KOPT-K1 (cell line): ENCODE results near the gene FAM3D.

Source experiments
- H3K27ac ChIP-seq: fragments of 200-600 bp; sonication (generic); 2 replicates; pipeline ENCODE4 v1.5.1; 2016; ENCODE audit warnings: antibody characterized with exemption, mild to moderate bottlenecking, low read depth, low read length; ENCODE audit not compliant: poor library complexity, severe bottlenecking
- H3K36me3 ChIP-seq: fragments of 200-600 bp; sonication (generic); 2 replicates; pipeline ENCODE4 v1.5.1; 2017; ENCODE audit warnings: antibody characterized with exemption, mild to moderate bottlenecking, low read length, moderate library complexity; ENCODE audit not compliant: insufficient read depth
- H3K9me3 ChIP-seq: fragments of 200-600 bp; sonication (generic); 2 replicates; pipeline ENCODE4 v1.5.1; 2017; ENCODE audit warnings: antibody characterized with exemption, low read length, mild to moderate bottlenecking; ENCODE audit not compliant: insufficient read depth, poor library complexity, severe bottlenecking

Gene FAM3D

GRCh38 chr3:58631742-58632141 is 34.8 kb downstream of the FAM3D start:
- Histone ChIP-seq H3K36me3 (no peaks in the 10 kb centered on the region), H3K9me3 (no peaks in the 10 kb centered on the region), H3K27ac (no peak overlapping the region)

- Histone ChIP-seq H3K36me3 (no peaks in the 10 kb centered on the region), H3K27ac (no peak overlapping the region), H3K9me3 (no peaks in the 10 kb centered on the region)
These were observed 35.9 kb downstream of the FAM3D start for GRCh38 chr3:58630710-58631092.

- no peak overlapping the region for H3K27ac ChIP-seq
- no peaks in the 10 kb centered on the region for H3K36me3 ChIP-seq
- H3K9me3 ChIP-seq = no peaks in the 10 kb centered on the region
These were observed 36.4 kb downstream of the FAM3D start for GRCh38 chr3:58630076-58630709.

GRCh38 chr3:58629629-58630028 is 36.9 kb downstream of the FAM3D start:
- H3K9me3 ChIP-seq = no peaks in the 10 kb centered on the region
- no peaks in the 10 kb centered on the region for H3K36me3 ChIP-seq
- no peak overlapping the region for H3K27ac ChIP-seq

GRCh38 chr3:58628823-58629562 is 37.6 kb downstream of the FAM3D start:
- Histone ChIP-seq H3K27ac (no peak overlapping the region), H3K9me3 (no peaks in the 10 kb centered on the region), H3K36me3 (no peaks in the 10 kb centered on the region)

- Histone ChIP-seq H3K27ac (no peak overlapping the region), H3K36me3 (no peaks in the 10 kb centered on the region), H3K9me3 (no peaks in the 10 kb centered on the region)
These were observed 38.6 kb downstream of the FAM3D start for GRCh38 chr3:58627941-58628340.

- Histone ChIP-seq H3K36me3 (no peaks in the 10 kb centered on the region), H3K27ac (no peak overlapping the region), H3K9me3 (no peaks in the 10 kb centered on the region)
These were observed 39.0 kb downstream of the FAM3D start for GRCh38 chr3:58627570-58627885.

- no peak overlapping the region for H3K27ac ChIP-seq
These were observed 39.6 kb downstream of the FAM3D start for GRCh38 chr3:58626841-58627569.

GRCh38 chr3:58625196-58625824 is 41.3 kb downstream of the FAM3D start:
- no peaks in the 10 kb centered on the region for H3K9me3 ChIP-seq
- H3K27ac ChIP-seq = no peak overlapping the region
- H3K36me3 ChIP-seq = no peaks in the 10 kb centered on the region

More at GRCh38 chr3:58626841-58627569, 39.6 kb downstream of the FAM3D start:
- Histone ChIP-seq H3K36me3 (no peaks in the 10 kb centered on the region), H3K9me3 (no peaks in the 10 kb centered on the region)

GRCh38 chr3:58624550-58624949 is 42.0 kb downstream of the FAM3D start:
- H3K9me3 ChIP-seq = no peaks in the 10 kb centered on the region
- H3K36me3 ChIP-seq = no peaks in the 10 kb centered on the region
- H3K27ac ChIP-seq = no peak overlapping the region

- no peaks in the 10 kb centered on the region for H3K9me3 ChIP-seq
- H3K27ac ChIP-seq = no peak overlapping the region
- H3K36me3 ChIP-seq = no peaks in the 10 kb centered on the region
These were observed 42.6 kb downstream of the FAM3D start for GRCh38 chr3:58623961-58624360.

GRCh38 chr3:58623478-58623877 is 43.1 kb downstream of the FAM3D start:
- H3K9me3 ChIP-seq = no peaks in the 10 kb centered on the region
- H3K36me3 ChIP-seq = no peaks in the 10 kb centered on the region
- no peak overlapping the region for H3K27ac ChIP-seq

GRCh38 chr3:58622892-58623291 is 43.7 kb downstream of the FAM3D start:
- Histone ChIP-seq H3K27ac (no peak overlapping the region), H3K9me3 (no peaks in the 10 kb centered on the region), H3K36me3 (no peaks in the 10 kb centered on the region)

- Histone ChIP-seq H3K9me3 (no peaks in the 10 kb centered on the region), H3K27ac (no peak overlapping the region), H3K36me3 (no peaks in the 10 kb centered on the region)
These were observed 44.1 kb downstream of the FAM3D start for GRCh38 chr3:58622436-58622835.

GRCh38 chr3:58621086-58621830 is 45.3 kb downstream of the FAM3D start:
- H3K36me3 ChIP-seq = no peaks in the 10 kb centered on the region
- no peak overlapping the region for H3K27ac ChIP-seq
- no peaks in the 10 kb centered on the region for H3K9me3 ChIP-seq
